PC-3 (cell line): Measurements from ENCODE around the gene TTC31. TPM values are rescaled to one million over a fixed set of nuclear protein-coding genes. Genes with fewer than 3 reads are reported as not detected.

Experiments
- ATAC-seq: fragments of 200-7000 bp; cut with Tn5 transposase; 2 replicates; pipeline ENCODE4 v1.9.1; 2020; ENCODE audit warnings: mild to moderate bottlenecking, moderate library complexity
- BruUV-seq: library from RNA; stranded (reverse); fragments of 400-500 nt; replicated peaks from 2 replicates; lab custom pipeline; 2021; lab: Mats Ljungman, UMichigan
- CTCF ChIA-PET: fragments of 300-600 bp; sonication (Branson Sonifier 250); formaldehyde crosslinking; loops from one replicate; lab custom pipeline; 2022; ENCODE audit warnings: antibody characterized with exemption; lab: Charles Lee
- POLR2A ChIA-PET: fragments of 300-600 bp; sonication (Branson Sonifier 250); formaldehyde crosslinking; loops from one replicate; lab custom pipeline; 2022; ENCODE audit warnings: antibody characterized with exemption; ENCODE audit not compliant: unreplicated experiment; lab: Charles Lee
- DNase-seq: peaks from one replicate; pipeline ENCODE4 v3.0.0-alpha.2; 2015
- H2AFZ ChIP-seq: fragments of 300-600 bp; sonication (generic); 2 replicates; pipeline ENCODE4 v1.6.0; 2016; ENCODE audit warnings: antibody characterized with exemption, low read length
- H3F3A ChIP-seq: fragments of 300-600 bp; sonication (generic); one replicate; pipeline ENCODE4 v1.6.0; 2017; ENCODE audit warnings: antibody characterized with exemption, low read length, control low read depth, mild to moderate bottlenecking; ENCODE audit not compliant: unreplicated experiment
- H3K27ac ChIP-seq: fragments of 300-600 bp; sonication (generic); 2 replicates; pipeline ENCODE4 v1.5.1; 2016; ENCODE audit warnings: mild to moderate bottlenecking, low read length
- H3K27me3 ChIP-seq: fragments of 300-600 bp; sonication (generic); 2 replicates; pipeline ENCODE4 v1.6.1; 2016; ENCODE audit warnings: low read length, mixed read lengths
- H3K36me3 ChIP-seq: fragments of 300-600 bp; sonication (generic); 2 replicates; pipeline ENCODE4 v1.6.1; 2016; ENCODE audit warnings: low read depth, mixed run types, low read length, mixed read lengths
- H3K4me1 ChIP-seq: fragments of 300-600 bp; sonication (generic); 2 replicates; pipeline ENCODE4 v1.5.1; 2016; ENCODE audit warnings: low read length; ENCODE audit not compliant: insufficient read depth
- H3K4me2 ChIP-seq: fragments of 300-600 bp; sonication (generic); 2 replicates; pipeline ENCODE4 v1.6.0; 2016; ENCODE audit warnings: low read length
- H3K4me3 ChIP-seq: fragments of 300-600 bp; sonication (generic); 2 replicates; pipeline ENCODE4 v1.5.1; 2016; ENCODE audit warnings: mild to moderate bottlenecking, low read length, mixed read lengths
- H3K79me2 ChIP-seq: fragments of 300-600 bp; sonication (generic); 2 replicates; pipeline ENCODE4 v1.6.1; 2017; ENCODE audit warnings: low read length, mixed read lengths
- H3K9ac ChIP-seq: fragments of 300-600 bp; sonication (generic); 2 replicates; pipeline ENCODE4 v1.6.0; 2016; ENCODE audit warnings: mild to moderate bottlenecking, low read length
- H3K9me2 ChIP-seq: fragments of 300-600 bp; sonication (generic); replicated peaks from 2 replicates; pipeline ENCODE4 v1.6.1; 2016; ENCODE audit warnings: mixed run types, low read length, mixed read lengths
- H3K9me3 ChIP-seq: fragments of 300-600 bp; sonication (generic); 2 replicates; pipeline ENCODE4 v1.6.1; 2016; ENCODE audit warnings: low read length, mixed read lengths
- H4K20me1 ChIP-seq: fragments of 300-600 bp; sonication (generic); 2 replicates; pipeline ENCODE4 v1.6.1; 2016; ENCODE audit warnings: low read length, mixed read lengths
- EZH2 ChIP-seq: fragments of 300-600 bp; sonication (generic); IDR thresholded peaks from one replicate; pipeline ENCODE4 v1.6.1; 2017; ENCODE audit warnings: antibody characterized with exemption, mild to moderate bottlenecking, low read length; ENCODE audit not compliant: unreplicated experiment
- EZH2phosphoT487 ChIP-seq: fragments of 300-600 bp; sonication (generic); IDR thresholded peaks from 2 replicates; pipeline ENCODE4 v1.6.1; 2018; ENCODE audit warnings: mild to moderate bottlenecking, antibody characterized with exemption, low read length, borderline replicate concordance
- intact Hi-C: fragments of 100-400 bp; cut with micrococcal nuclease; formaldehyde crosslinking; loops from 2 replicates; pipeline ENCODE4 v1.9.0; 2023
- total RNA-seq: library from RNA; depleted of rRNA; stranded (reverse); fragments of >200 nt; gene quantifications from 2 replicates; pipeline ENCODE4 v1.2.3, GENCODE V29; 2014
- TF ChIP-seq, protein P1 (sequence below): fragments of 300-600 bp; sonication (generic); conservative IDR thresholded peaks from 2 replicates; pipeline ENCODE4 v1.5.1; 2017; ENCODE audit warnings: antibody characterized with exemption, low read depth, mild to moderate bottlenecking, low read length

TTC31 gene
- total RNA-seq, 1 experiment from 2014 or later: 21.1 TPM

DNA sequence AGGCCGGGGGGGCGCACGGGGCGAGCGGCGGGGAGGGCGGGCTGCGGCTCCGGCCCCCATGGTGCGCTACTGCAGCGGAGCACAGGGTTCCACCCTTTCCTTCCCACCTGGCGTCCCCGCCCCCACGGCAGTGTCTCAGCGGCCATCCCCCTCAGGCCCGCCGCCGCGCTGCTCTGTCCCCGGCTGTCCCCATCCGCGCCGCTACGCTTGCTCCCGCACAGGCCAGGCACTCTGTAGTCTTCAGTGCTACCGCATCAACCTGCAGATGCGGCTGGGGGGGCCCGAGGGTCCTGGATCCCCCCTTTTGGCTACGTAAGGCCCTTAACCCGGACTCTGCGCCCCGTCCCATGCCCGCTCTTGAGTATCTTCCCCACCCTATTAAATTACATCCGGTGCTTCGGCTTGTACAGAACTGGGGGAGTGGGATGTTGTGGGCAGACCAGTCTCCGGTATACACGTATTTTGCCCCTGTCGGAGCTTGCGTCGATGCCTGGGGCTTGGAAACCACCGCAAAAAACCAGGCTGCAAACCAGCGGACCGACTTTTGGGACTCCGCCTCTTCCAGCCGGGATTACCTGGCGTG is 25.2 kb upstream of the TTC31 start:
- Histone ChIP-seq H3K9me2 (no peaks in the 10 kb centered on the region), H3K9me3 (no peaks in the 10 kb centered on the region), H3K4me3 (peak overlapping the region; percentile 93), H3K27me3 (no peaks in the 10 kb centered on the region), H3K4me2 (peak overlapping the region; percentile 99), H3K27ac (peak overlapping the region; percentile 93), H3K4me1 (peaks cover 27% of the 10 kb centered on the region), H3K9ac (peak overlapping the region; percentile 92), H4K20me1 (no peaks in the 10 kb centered on the region), H2AFZ (peak overlapping the region; percentile 88), H3K79me2 (peaks cover 32% of the 10 kb centered on the region), H3F3A (no peaks in the 10 kb centered on the region), H3K36me3 (peaks cover 5% of the 10 kb centered on the region; the same call in 1 of the 2 replicates)
- BruUV-seq: TSS peak; percentile 3
- ChIA-PET CTCF (no interaction called here), POLR2A (interaction anchor here (1.0 kb wide), 1 partner anchor 10 kb away, joined by 9 read pairs; no protein-coding TSS in a partner anchor)
- ATAC-seq (peak; percentile 53), DNase-seq (peak; percentile 72)
- intact Hi-C loops: loop anchor here (1.0 to 5.0 kb wide), 3 partner anchors 26 to 260 kb away; partner anchors contain the start of genes AUP1, HTRA2, MTHFD2 and TTC31
- TF ChIP-seq, protein P1, sequence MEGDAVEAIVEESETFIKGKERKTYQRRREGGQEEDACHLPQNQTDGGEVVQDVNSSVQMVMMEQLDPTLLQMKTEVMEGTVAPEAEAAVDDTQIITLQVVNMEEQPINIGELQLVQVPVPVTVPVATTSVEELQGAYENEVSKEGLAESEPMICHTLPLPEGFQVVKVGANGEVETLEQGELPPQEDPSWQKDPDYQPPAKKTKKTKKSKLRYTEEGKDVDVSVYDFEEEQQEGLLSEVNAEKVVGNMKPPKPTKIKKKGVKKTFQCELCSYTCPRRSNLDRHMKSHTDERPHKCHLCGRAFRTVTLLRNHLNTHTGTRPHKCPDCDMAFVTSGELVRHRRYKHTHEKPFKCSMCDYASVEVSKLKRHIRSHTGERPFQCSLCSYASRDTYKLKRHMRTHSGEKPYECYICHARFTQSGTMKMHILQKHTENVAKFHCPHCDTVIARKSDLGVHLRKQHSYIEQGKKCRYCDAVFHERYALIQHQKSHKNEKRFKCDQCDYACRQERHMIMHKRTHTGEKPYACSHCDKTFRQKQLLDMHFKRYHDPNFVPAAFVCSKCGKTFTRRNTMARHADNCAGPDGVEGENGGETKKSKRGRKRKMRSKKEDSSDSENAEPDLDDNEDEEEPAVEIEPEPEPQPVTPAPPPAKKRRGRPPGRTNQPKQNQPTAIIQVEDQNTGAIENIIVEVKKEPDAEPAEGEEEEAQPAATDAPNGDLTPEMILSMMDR: no peak
- TF ChIP-seq EZH2phosphoT487 (no peak), EZH2 (no peak)

DNA sequence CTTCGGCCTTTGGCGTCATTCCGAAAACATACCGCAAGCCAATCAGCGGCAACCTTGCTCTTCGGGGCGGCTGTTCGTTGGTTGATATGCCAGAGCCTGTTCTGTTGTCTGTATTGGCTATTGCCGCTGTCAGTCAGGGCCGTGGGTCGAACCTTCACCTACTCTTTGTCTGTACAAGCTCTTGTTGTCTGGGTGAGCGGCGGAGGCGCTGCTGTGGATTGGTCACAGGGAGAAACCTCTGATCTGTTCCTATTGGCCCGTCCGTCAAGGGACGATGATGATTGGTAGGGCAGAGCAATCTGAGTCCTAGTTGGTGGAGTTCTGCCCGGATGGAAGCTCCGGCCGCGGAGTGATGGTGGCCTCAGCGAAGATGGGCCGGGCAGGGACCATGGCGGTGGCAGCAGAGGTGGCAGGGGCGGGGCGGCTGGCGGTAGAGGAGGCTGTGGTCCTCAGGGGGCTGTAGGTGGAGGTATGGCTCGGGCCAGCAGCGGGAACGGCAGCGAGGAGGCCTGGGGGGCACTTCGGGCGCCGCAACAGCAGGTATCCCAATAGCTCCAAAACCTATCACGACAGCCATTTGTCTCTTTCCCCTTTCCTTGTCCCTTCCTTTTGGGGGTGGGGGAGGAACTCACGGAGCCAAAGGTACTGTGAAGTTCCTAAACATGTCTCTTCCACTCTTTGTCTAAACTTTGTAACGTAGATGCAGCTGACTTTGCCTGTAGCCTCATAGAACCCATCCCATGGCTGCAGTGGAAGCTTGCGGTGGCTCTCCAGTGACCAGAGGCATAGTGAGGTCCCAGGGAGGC is 24.5 kb upstream of the TTC31 start, which contains the start of gene WBP1:
Gene WBP1 (plus strand): TSS at position 307 of the 806 bp plus-strand sequence. CDS start 165 bp downstream, at position 472.
- H2AFZ ChIP-seq: peak within 1 kb of the TSS; percentile 88
- ChIA-PET POLR2A (interaction anchor here (1.0 to 1.1 kb wide), 2 partner anchors 9 to 18 kb away, joined by 4 to 9 read pairs; no protein-coding TSS in a partner anchor), CTCF (no interaction called here)
- TF ChIP-seq EZH2phosphoT487 (no peak), EZH2 (no peak)
- TF ChIP-seq, protein P1: no peak
- no peaks in the 10 kb centered on the region for H3K27me3 ChIP-seq
- H3K36me3 ChIP-seq: peaks cover 5% of the 10 kb centered on the region; the same call in 1 of the 2 replicates
- H3K79me2 ChIP-seq: peaks cover 35% of the 10 kb centered on the region
- H3K4me2 ChIP-seq: peak within 1 kb of the TSS; percentile 100
- H3K9ac ChIP-seq: peak within 1 kb of the TSS; percentile 92
- intact Hi-C loops: loop anchor here (1.0 to 5.0 kb wide), 3 partner anchors 25 to 261 kb away; partner anchors contain the start of genes AUP1, HTRA2, MTHFD2 and TTC31
- peak; percentile 80 for ATAC-seq
- H3K4me3 ChIP-seq: peak within 1 kb of the TSS; percentile 100
- peak; percentile 99 for DNase-seq
- BruUV-seq: TSS peak; percentile 41
- H3K4me1 ChIP-seq: peaks cover 27% of the 10 kb centered on the region
- no peaks in the 10 kb centered on the region for H4K20me1 ChIP-seq
- H3F3A ChIP-seq: no peaks in the 10 kb centered on the region
- H3K27ac ChIP-seq: peak within 1 kb of the TSS; percentile 93
- H3K9me2 ChIP-seq: no peaks in the 10 kb centered on the region
- no peaks in the 10 kb centered on the region for H3K9me3 ChIP-seq
